H1 (cell line): ENCODE data around the gene NUB1. TPM values are rescaled to one million over a fixed set of nuclear protein-coding genes. Genes with fewer than 3 reads are reported as not detected.

Experiments
- CTCF ChIA-PET: fragments of 300-600 bp; sonication (Branson Sonifier 250); formaldehyde crosslinking; loops from one replicate; lab custom pipeline; 2021; ENCODE audit not compliant: partially characterized antibody; lab: Charles Lee
- POLR2A ChIA-PET: fragments of 300-600 bp; sonication (Branson Sonifier 250); formaldehyde crosslinking; loops from one replicate; lab custom pipeline; 2021; ENCODE audit warnings: inconsistent platforms; ENCODE audit not compliant: partially characterized antibody; lab: Charles Lee
- DNase-seq, 2 experiments: peaks; one replicate each; pipeline versions ENCODE4 v3.0.0 to v3.0.0-alpha.2; 2010 to 2022; ENCODE audit warnings: low spot score in 2 of 2, low read depth in 1 of 2, mixed read lengths in 1 of 2
- FAIRE-seq: peaks from 2 replicates; lab custom pipeline; 2011; peaks lifted over from hg19 to GRCh38; lab: Jason Lieb, UNC
- H2AFZ ChIP-seq: 2 replicates; pipeline ENCODE4 v1.8.1; 2012; ENCODE audit warnings: low read length, inconsistent platforms
- H2AK5ac ChIP-seq: 2 replicates; pipeline ENCODE4 v1.6.1; 2013; ENCODE audit warnings: low read depth, low read length
- H2BK120ac ChIP-seq: replicated peaks from 2 replicates; pipeline ENCODE3; 2013; ENCODE audit warnings: low read depth, low read length, inconsistent platforms
- H2BK12ac ChIP-seq: 2 replicates; pipeline ENCODE4 v1.6.1; 2013; ENCODE audit warnings: low read depth, low read length
- H2BK15ac ChIP-seq: 2 replicates; pipeline ENCODE4 v1.6.1; 2013; ENCODE audit warnings: low read length
- H2BK20ac ChIP-seq: 2 replicates; pipeline ENCODE4 v1.6.1; 2013; ENCODE audit warnings: low read length
- H2BK5ac ChIP-seq: 2 replicates; pipeline ENCODE4 v1.6.1; 2013; ENCODE audit warnings: low read depth, low read length
- H3K14ac ChIP-seq: 2 replicates; pipeline ENCODE4 v1.6.1; 2013; ENCODE audit warnings: inconsistent platforms; ENCODE audit not compliant: insufficient read length
- H3K18ac ChIP-seq: 2 replicates; pipeline ENCODE4 v1.6.1; 2013; ENCODE audit warnings: low read length; ENCODE audit errors: extremely low read depth
- H3K23ac ChIP-seq: 2 replicates; pipeline ENCODE4 v1.6.1; 2013; ENCODE audit warnings: inconsistent platforms; ENCODE audit not compliant: insufficient read length
- H3K23me2 ChIP-seq: 2 replicates; pipeline ENCODE4 v1.6.1; 2013; ENCODE audit warnings: low read depth, low read length
- H3K27ac ChIP-seq: 2 replicates; pipeline ENCODE4 v1.6.1; 2011; ENCODE audit warnings: low read depth, low read length, inconsistent platforms
- H3K27me3 ChIP-seq, 4 experiments: replicated peaks in 1 of 4; 1 replicate in 1 of 4; 2 replicates in 3 of 4; pipeline versions ENCODE4 v1.6.1 to v1.8.1; 2011 to 2013; ENCODE audit warnings: low read length in 3 of 4, mild to moderate bottlenecking in 3 of 4, inconsistent platforms in 2 of 4, mixed read lengths in 2 of 4, moderate library complexity in 1 of 4; ENCODE audit not compliant: control insufficient read depth in 3 of 4, insufficient read depth in 3 of 4; ENCODE audit errors: extremely low read depth in 1 of 4
- H3K36me3 ChIP-seq, 4 experiments: 2 replicates each; pipeline versions ENCODE4 v1.6.1 to v1.8.1; 2011 to 2013; ENCODE audit warnings: mild to moderate bottlenecking in 4 of 4, low read length in 3 of 4, moderate library complexity in 2 of 4, control low read depth in 1 of 4, inconsistent platforms in 1 of 4; ENCODE audit not compliant: insufficient read depth in 4 of 4, control insufficient read depth in 2 of 4
- H3K4ac ChIP-seq: replicated peaks from 2 replicates; pipeline ENCODE3; 2013; ENCODE audit warnings: low read length, low read depth, mixed read lengths, inconsistent platforms; ENCODE audit not compliant: insufficient read length
- H3K4me1 ChIP-seq, 4 experiments: replicated peaks in 1 of 4; 1 replicate in 1 of 4; 2 replicates in 3 of 4; pipeline versions ENCODE4 v1.6.1 to v1.8.1; 2011 to 2013; ENCODE audit warnings: low read length in 3 of 4, inconsistent platforms in 2 of 4, mixed read lengths in 1 of 4; ENCODE audit not compliant: insufficient read depth in 4 of 4, control insufficient read depth in 3 of 4
- H3K4me2 ChIP-seq, 2 experiments: 2 replicates each; pipeline versions ENCODE4 v1.6.1 to v1.8.1; 2011 to 2013; ENCODE audit warnings: low read depth in 2 of 2, low read length in 2 of 2, control low read depth in 1 of 2, inconsistent platforms in 1 of 2, mild to moderate bottlenecking in 1 of 2; ENCODE audit not compliant: insufficient read depth in 1 of 2
- H3K4me3 ChIP-seq, 4 experiments: fragments of 200-600, 300-600 bp in 1 of 4; sonication (generic), shearing (Covaris generic), sonication (Bioruptor Twin) in 1 of 4; 2 replicates each; pipeline versions ENCODE4 v1.5.1 to v1.8.1; 2011 to 2016; ENCODE audit warnings: low read length in 4 of 4, low read depth in 3 of 4, control low read depth in 2 of 4, inconsistent platforms in 2 of 4, mild to moderate bottlenecking in 2 of 4, mixed read lengths in 1 of 4, moderate library complexity in 1 of 4; ENCODE audit not compliant: insufficient read depth in 2 of 4; ENCODE audit errors: extremely low read depth in 1 of 4
- H3K56ac ChIP-seq: replicated peaks from 2 replicates; pipeline ENCODE3; 2013; ENCODE audit warnings: low read depth, mild to moderate bottlenecking, mixed read lengths, low read length, inconsistent platforms; ENCODE audit not compliant: insufficient read length
- H3K79me1 ChIP-seq: 2 replicates; pipeline ENCODE4 v1.6.1; 2013; ENCODE audit warnings: low read depth, low read length, control low read depth
- H3K79me2 ChIP-seq, 2 experiments: 2 replicates each; pipeline versions ENCODE4 v1.6.1 to v1.8.1; 2012 to 2013; ENCODE audit warnings: low read length in 2 of 2, mild to moderate bottlenecking in 2 of 2, inconsistent platforms in 1 of 2; ENCODE audit not compliant: insufficient read depth in 2 of 2, control insufficient read depth in 1 of 2
- H3K9ac ChIP-seq, 4 experiments: replicated peaks in 1 of 4; 1 replicate in 1 of 4; 2 replicates in 3 of 4; pipeline versions ENCODE4 v1.6.1 to v1.8.1; 2011 to 2013; ENCODE audit warnings: low read depth in 3 of 4, low read length in 3 of 4, control low read depth in 2 of 4, mild to moderate bottlenecking in 2 of 4, moderate library complexity in 2 of 4, inconsistent platforms in 1 of 4; ENCODE audit errors: extremely low read depth in 1 of 4
- H3K9me3 ChIP-seq, 2 experiments: 2 replicates each; pipeline versions ENCODE4 v1.6.1 to v1.8.1; 2012 to 2013; ENCODE audit warnings: mild to moderate bottlenecking in 2 of 2, moderate library complexity in 2 of 2, control low read depth in 1 of 2, inconsistent platforms in 1 of 2, low read depth in 1 of 2, low read length in 1 of 2, mixed read lengths in 1 of 2; ENCODE audit not compliant: insufficient read depth in 2 of 2
- H4K20me1 ChIP-seq, 2 experiments: replicated peaks in 1 of 2; 2 replicates each; pipeline versions ENCODE3 to v1.8.1; 2011 to 2013; ENCODE audit warnings: inconsistent platforms in 2 of 2, low read length in 2 of 2, mild to moderate bottlenecking in 1 of 2; ENCODE audit not compliant: insufficient read depth in 2 of 2, control insufficient read depth in 1 of 2
- H4K5ac ChIP-seq: 2 replicates; pipeline ENCODE4 v1.6.1; 2013; ENCODE audit warnings: low read length, low read depth, mixed read lengths, inconsistent platforms; ENCODE audit not compliant: insufficient read length
- H4K8ac ChIP-seq: 2 replicates; pipeline ENCODE4 v1.8.0; 2013; ENCODE audit warnings: mild to moderate bottlenecking, moderate library complexity, low read length, inconsistent platforms; ENCODE audit not compliant: insufficient read depth; ENCODE audit errors: extremely low read depth
- H4K91ac ChIP-seq: replicated peaks from 2 replicates; pipeline ENCODE3; 2013; ENCODE audit warnings: low read length, mixed read lengths, inconsistent platforms; ENCODE audit not compliant: insufficient read length
- HDAC2 ChIP-seq, 2 experiments: fragments of 300-600 bp in 1 of 2; sonication (generic) in 1 of 2; IDR thresholded peaks; 2 replicates each; pipeline ENCODE4 v1.6.1; 2011 to 2012; ENCODE audit warnings: low read depth in 2 of 2, low read length in 2 of 2, mild to moderate bottlenecking in 2 of 2, moderate library complexity in 2 of 2, borderline replicate concordance in 1 of 2, inconsistent platforms in 1 of 2
- JUN ChIP-seq: IDR thresholded peaks from 2 replicates; pipeline ENCODE4 v1.6.1; 2011; ENCODE audit warnings: low read depth, mild to moderate bottlenecking, improper control_type of control experiment, low read length
- JUND ChIP-seq: IDR thresholded peaks from 2 replicates; pipeline ENCODE4 v1.6.1; 2011; ENCODE audit warnings: mild to moderate bottlenecking, improper control_type of control experiment, low read length
- KDM4A ChIP-seq: IDR thresholded peaks from one replicate; pipeline ENCODE4 v1.7.1; 2012; ENCODE audit warnings: low read depth, mild to moderate bottlenecking, moderate library complexity, low read length, inconsistent platforms; ENCODE audit not compliant: severe bottlenecking
- POLR2AphosphoS5 ChIP-seq: IDR thresholded peaks from 2 replicates; pipeline ENCODE4 v1.6.1; 2011; ENCODE audit warnings: low read depth, low read length
- RNF2 ChIP-seq: fragments of 200-900, 300-1000 bp; sonication (generic); IDR thresholded peaks from 2 replicates; pipeline ENCODE4 v1.7.1; 2016; ENCODE audit warnings: borderline replicate concordance, low read depth, mild to moderate bottlenecking, antibody characterized with exemption, low read length; ENCODE audit not compliant: poor library complexity, severe bottlenecking; ENCODE audit errors: missing control alignments
- WGBS, 2 experiments: shearing (Covaris generic) in 1 of 2; methylation state at CpG; one replicate each; pipeline versions ENCODE4 v1.1.6 to v1.1.7; 2013 to 2015; ENCODE audit warnings: low lambda C conversion rate in 2 of 2, mixed read lengths in 2 of 2, inconsistent platforms in 1 of 2, low coverage in 1 of 2, missing lambda C conversion rate in 1 of 2; ENCODE audit not compliant: insufficient replicate concordance in 2 of 2, insufficient coverage in 1 of 2, insufficient read length in 1 of 2; ENCODE audit errors: extremely low coverage in 1 of 2, missing lambda C conversion rate in 1 of 2; 5-methylcytosine and 5-hydroxymethylcytosine counted together
- polyA plus RNA-seq, 7 experiments: library from polyadenylated mRNA; depleted of rRNA in 3 of 7; stranded (reverse) in 5 of 7; unstranded in 2 of 7; fragments of >200 nt in 5 of 7; fragments of 200-250 nt in 2 of 7; gene quantifications; 1 replicate in 5 of 7; 2 replicates in 1 of 7; 4 replicates in 1 of 7; pipeline versions ENCODE4 v1.2.1 to v1.2.3, GENCODE V29; 2011 to 2013; ENCODE audit warnings: missing spikeins in 2 of 7, mixed read lengths in 2 of 7
- total RNA-seq: library from RNA; stranded (reverse); fragmentation: NEBNext Ultra II Directional; extraction: Animal tissue kit (Norgen Biotek cat#: 25700); gene quantifications from 2 replicates; pipeline ENCODE4 v1.2.1, GENCODE V29; 2021

The NUB1 gene
- total and polyA plus RNA-seq, 2 of the 8 experiments (the other 6 are each of a cell fraction or from before 2014, with no cell fraction given): 22.1 to 43.5 TPM

DNA sequence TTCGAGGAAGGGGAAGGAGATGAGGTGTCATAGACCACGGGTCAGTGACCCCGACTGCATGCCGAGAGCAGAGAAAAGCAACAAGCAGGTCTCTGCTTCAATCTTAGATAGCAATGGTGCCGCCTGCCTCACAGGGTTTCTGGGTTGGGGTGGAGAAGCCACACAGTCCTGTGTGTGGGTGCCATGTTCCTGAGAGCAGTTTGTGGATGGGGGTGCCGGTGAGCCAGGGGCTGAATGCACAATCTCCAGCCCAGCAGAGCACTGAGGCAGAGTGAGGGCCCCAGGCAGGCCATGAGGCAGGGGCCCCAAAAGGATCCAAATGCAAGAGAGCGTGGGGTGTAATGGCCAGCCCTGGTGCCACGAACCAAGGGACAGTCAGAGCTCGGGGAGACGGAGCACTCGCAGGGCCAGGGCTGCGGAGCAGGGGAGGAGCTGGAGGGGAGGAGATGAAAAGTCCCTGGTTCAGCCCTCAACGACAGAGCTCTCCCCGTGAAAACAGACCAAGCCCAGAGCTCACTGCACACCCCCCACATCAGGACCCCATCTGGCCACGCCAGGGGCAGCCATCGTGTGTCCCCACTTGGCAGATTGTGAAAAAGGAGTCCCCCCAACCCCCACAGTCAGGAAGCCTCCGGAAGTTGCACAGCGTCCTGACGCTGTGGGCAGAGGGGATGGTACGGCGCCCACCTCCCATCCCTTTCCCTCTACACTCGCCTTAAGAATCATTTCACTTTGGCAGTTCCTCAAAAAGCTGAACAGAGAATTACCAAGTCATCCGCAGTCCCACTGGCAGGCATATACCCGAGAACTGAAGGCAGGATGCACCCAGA is 48.4 kb downstream of the NUB1 start:
- H2BK5ac ChIP-seq: no peak overlapping the region
- no peak overlapping the region for H3K18ac ChIP-seq
- H2AK5ac ChIP-seq: no peak overlapping the region
- no peak overlapping the region for H2BK120ac ChIP-seq
- no peak overlapping the region for H4K5ac ChIP-seq
- H3K4me1 ChIP-seq: peaks cover 0 to 7% (median 1%) of the 10 kb centered on the region in 4 experiments; a peak in 5 of 7 replicates
- CTCF ChIA-PET: interaction anchor here (0.6 to 1.6 kb wide), 4 partner anchors 10 to 80 kb away, joined by 3 to 10 read pairs (median 5); no protein-coding TSS in a partner anchor
- no peak overlapping the region for H3K23ac ChIP-seq
- 96% methylated on average over 22 of the region's 24 CpGs; no CpG with 5 or more reads in 1 of the 2 experiments for whole genome bisulfite sequencing, 2 experiments
- no peaks in the 10 kb centered on the region for H4K20me1 ChIP-seq
- no peak overlapping the region for H2BK15ac ChIP-seq
- H3K36me3 ChIP-seq: no peaks in the 10 kb centered on the region
- DNase-seq: no peak
- H3K9ac ChIP-seq: no peak overlapping the region
- H3K4me3 ChIP-seq: no peak overlapping the region; a peak in 1 of 8 replicates
- H3K23me2 ChIP-seq: no peaks in the 10 kb centered on the region
- H3K14ac ChIP-seq: no peak overlapping the region
- no peak overlapping the region for H3K27ac ChIP-seq
- H3K79me1 ChIP-seq: no peaks in the 10 kb centered on the region
- H3K27me3 ChIP-seq: peaks cover 0 to under 1% (median under 1%) of the 10 kb centered on the region in 4 experiments; a peak in 1 of 7 replicates
- POLR2A ChIA-PET: no interaction called here
- H4K91ac ChIP-seq: no peak overlapping the region
- no peak overlapping the region for H3K4ac ChIP-seq
- no peak overlapping the region for H3K56ac ChIP-seq
- FAIRE-seq: no peak
- H2BK12ac ChIP-seq: no peak overlapping the region
- no peaks in the 10 kb centered on the region for H3K9me3 ChIP-seq
- H2BK20ac ChIP-seq: no peak overlapping the region
- no peaks in the 10 kb centered on the region for H3K79me2 ChIP-seq
- no peak overlapping the region; the same call in 1 of the 2 replicates for H4K8ac ChIP-seq
- H3K4me2 ChIP-seq: no peak overlapping the region
- H2AFZ ChIP-seq: no peak overlapping the region
- TF ChIP-seq JUND: no peak
- no peak for TF ChIP-seq RNF2
- no peak for TF ChIP-seq JUN
- TF ChIP-seq KDM4A: no peak
- no peak for TF ChIP-seq POLR2AphosphoS5
- no peak for TF ChIP-seq HDAC2 (IDR thresholded peaks at IDR 0.05; ENCODE audit: borderline replicate concordance in 1 of 2, low read depth in 2 of 2, low read length in 2 of 2)
